HL-60/S4 treated with phorbol 12-myristate 13-acetate at 8.2 ng/mL for 4 days and 3 days (cell line): ENCODE results near the gene CAPRIN1.

Experiments
- in situ Hi-C: fragments of 300-500 bp; cut with MboI; formaldehyde crosslinking; loops from 2 replicates; pipeline ENCODE4 v1.15.0; 2022; ENCODE audit warnings: low sequenced_read_pairs

Gene CAPRIN1

GRCh38 chr11:34139346-34139745, 87.8 kb downstream of the CAPRIN1 start:
- in situ Hi-C loops: no loop called here

GRCh38 chr11:34140149-34140548, 88.6 kb downstream of the CAPRIN1 start:
- in situ Hi-C loops: no loop called here

- in situ Hi-C loops: no loop called here
Measured at GRCh38 chr11:34143048-34143447, 91.5 kb downstream of the CAPRIN1 start.

- in situ Hi-C loops: no loop called here
Measured at GRCh38 chr11:34145073-34145472, 93.5 kb downstream of the CAPRIN1 start.

- in situ Hi-C loops: no loop called here
Measured at GRCh38 chr11:34145847-34146381, 94.4 kb downstream of the CAPRIN1 start.

- in situ Hi-C loops: no loop called here
Measured at GRCh38 chr11:34146411-34146810, 94.9 kb downstream of the CAPRIN1 start.

- in situ Hi-C loops: no loop called here
Measured at GRCh38 chr11:34146866-34147265, 95.3 kb downstream of the CAPRIN1 start.

GRCh38 chr11:34147581-34147980, 96.0 kb downstream of the CAPRIN1 start:
- in situ Hi-C loops: no loop called here

GRCh38 chr11:34148504-34149165, 97.1 kb downstream of the CAPRIN1 start:
- in situ Hi-C loops: no loop called here

GRCh38 chr11:34149274-34149673, 97.7 kb downstream of the CAPRIN1 start:
- in situ Hi-C loops: no loop called here

- in situ Hi-C loops: loop anchor here (10.0 to 25.0 kb wide), 2 partner anchors 205 to 338 kb away; partner anchors contain the start of gene ABTB2
Measured at GRCh38 chr11:34149786-34150185, 98.3 kb downstream of the CAPRIN1 start.

GRCh38 chr11:34150494-34151151, 99.1 kb downstream of the CAPRIN1 start:
- in situ Hi-C loops: loop anchor here (10.0 to 25.0 kb wide), 2 partner anchors 204 to 337 kb away; partner anchors contain the start of gene ABTB2
